GM12892 (cell line): ENCODE results near the gene CACNB3.

Experiments used
- POLR2A ChIP-seq: IDR thresholded peaks from 2 replicates; pipeline ENCODE4 v1.6.1; 2011; ENCODE audit warnings: low read depth, low read length, control low read depth
- POLR2AphosphoS5 ChIP-seq: IDR thresholded peaks from 2 replicates; pipeline ENCODE4 v1.6.1; 2011; ENCODE audit warnings: low read depth, low read length, control low read depth

- TF ChIP-seq POLR2A = no peak
- TF ChIP-seq POLR2AphosphoS5 = no peak
Observed at GRCh38 chr12:48775299-48775698, 43.0 kb upstream of the CACNB3 start.
